ENCODE results near the gene FHAD1. TPM values are rescaled to one million over a fixed set of nuclear protein-coding genes. Genes with fewer than 3 reads are reported as not detected.

FHAD1 gene
- total RNA-seq, 1 experiment from 2014 or later: 2.0 TPM

DNA sequence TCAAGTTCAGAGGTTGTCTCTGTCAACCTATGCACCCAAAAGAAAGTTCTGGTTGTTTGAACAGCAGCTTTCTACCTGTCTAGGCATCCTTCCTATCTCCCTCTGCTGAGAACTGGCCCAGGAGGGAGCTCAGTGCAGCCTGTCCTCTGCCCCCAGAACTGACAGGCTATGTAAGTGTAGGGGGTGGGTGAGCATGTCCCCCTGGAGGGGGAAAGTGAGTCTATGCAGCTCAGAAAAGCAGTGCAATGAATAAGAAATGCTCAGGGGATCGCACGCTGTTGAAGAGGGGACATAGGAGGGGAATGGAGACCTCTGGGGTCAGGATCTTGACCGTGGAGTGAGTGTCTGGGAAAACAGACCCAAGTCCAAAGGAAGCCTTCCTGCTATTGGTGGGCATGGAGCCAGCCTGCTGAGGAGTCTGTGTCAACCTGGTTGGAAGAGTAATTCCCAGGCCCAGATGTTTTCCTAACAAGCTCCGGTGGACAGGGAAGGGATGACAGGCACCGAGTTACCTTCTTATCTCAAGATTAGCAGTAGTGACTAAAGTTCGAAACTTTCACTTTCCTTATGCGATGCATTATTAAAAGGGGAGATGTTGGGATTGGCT, 26.1 kb upstream of the FHAD1 start:
- TF ChIP-seq EZH2 (IDR thresholded peaks at IDR 0.05; ENCODE audit: borderline replicate concordance, low read depth, low read length, poor library complexity, severe bottlenecking): no peak
- TF ChIP-seq, protein P1, sequence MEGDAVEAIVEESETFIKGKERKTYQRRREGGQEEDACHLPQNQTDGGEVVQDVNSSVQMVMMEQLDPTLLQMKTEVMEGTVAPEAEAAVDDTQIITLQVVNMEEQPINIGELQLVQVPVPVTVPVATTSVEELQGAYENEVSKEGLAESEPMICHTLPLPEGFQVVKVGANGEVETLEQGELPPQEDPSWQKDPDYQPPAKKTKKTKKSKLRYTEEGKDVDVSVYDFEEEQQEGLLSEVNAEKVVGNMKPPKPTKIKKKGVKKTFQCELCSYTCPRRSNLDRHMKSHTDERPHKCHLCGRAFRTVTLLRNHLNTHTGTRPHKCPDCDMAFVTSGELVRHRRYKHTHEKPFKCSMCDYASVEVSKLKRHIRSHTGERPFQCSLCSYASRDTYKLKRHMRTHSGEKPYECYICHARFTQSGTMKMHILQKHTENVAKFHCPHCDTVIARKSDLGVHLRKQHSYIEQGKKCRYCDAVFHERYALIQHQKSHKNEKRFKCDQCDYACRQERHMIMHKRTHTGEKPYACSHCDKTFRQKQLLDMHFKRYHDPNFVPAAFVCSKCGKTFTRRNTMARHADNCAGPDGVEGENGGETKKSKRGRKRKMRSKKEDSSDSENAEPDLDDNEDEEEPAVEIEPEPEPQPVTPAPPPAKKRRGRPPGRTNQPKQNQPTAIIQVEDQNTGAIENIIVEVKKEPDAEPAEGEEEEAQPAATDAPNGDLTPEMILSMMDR (conservative IDR thresholded peaks at IDR 0.05; ENCODE audit: low read depth, low read length): no peak
- H3K9me3 ChIP-seq (ENCODE audit: low read depth, low read length, poor library complexity, severe bottlenecking): no peaks in the 10 kb centered on the region
- H3K27me3 ChIP-seq (replicated peaks; ENCODE audit: insufficient read depth, low read depth, low read length, poor library complexity): no peaks in the 10 kb centered on the region
- no TSS peak for BruUV-seq (replicated peaks)
- ChIA-PET POLR2A (ENCODE audit: low non-redundant PET) (no interaction called here), CTCF (no interaction called here)
- intact Hi-C loops (cut with micrococcal nuclease; ENCODE audit: unreplicated experiment): no loop called here
- H3K36me3 ChIP-seq (ENCODE audit: insufficient read depth, low read length, poor library complexity, severe bottlenecking): no peaks in the 10 kb centered on the region
- no peak overlapping the region for H3K4me3 ChIP-seq (ENCODE audit: low read depth, low read length, poor library complexity, severe bottlenecking)
- DNase-seq (ENCODE audit: low spot score): no peak
- H3K4me1 ChIP-seq (ENCODE audit: insufficient read depth, low read length, poor library complexity, severe bottlenecking): no peaks in the 10 kb centered on the region
- H3K27ac ChIP-seq (ENCODE audit: low read depth, low read length, poor library complexity, severe bottlenecking): no peak overlapping the region

DNA sequence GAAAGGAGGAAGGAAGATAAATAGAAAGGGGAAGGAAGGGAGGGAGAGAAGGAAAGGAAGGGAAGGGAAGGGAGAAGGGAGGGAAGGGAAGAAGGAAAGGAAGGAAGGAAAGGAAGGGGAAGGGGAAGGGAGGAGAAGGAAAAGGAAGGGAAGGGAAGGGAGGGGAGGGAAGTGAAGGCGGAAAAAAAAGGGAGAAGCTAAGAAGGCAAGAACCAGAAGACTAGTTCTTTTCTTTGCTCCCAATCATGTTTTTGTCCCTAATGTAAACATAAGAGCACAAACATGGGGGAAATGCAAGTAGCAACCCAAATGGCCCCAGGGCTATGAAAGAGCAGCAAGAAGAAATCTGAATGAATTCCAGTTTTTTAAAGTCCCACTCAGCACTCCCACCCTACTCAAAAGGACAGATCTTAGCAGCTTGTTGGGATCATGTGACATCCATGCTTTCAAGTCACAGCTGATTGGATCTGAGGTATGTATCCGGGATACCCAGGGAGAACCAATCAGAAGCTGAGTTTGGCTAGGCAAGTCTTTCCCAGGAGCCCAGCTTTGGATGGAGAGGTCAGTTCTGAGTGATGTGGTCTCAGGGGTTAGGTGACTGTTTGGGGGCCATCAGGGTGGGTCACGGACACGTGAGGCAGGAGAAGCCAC, 24.2 kb upstream of the FHAD1 start:
- intact Hi-C loops (cut with micrococcal nuclease; ENCODE audit: unreplicated experiment): no loop called here
- no TSS peak for BruUV-seq (replicated peaks)
- Histone ChIP-seq H3K4me1 (ENCODE audit: insufficient read depth, low read length, poor library complexity, severe bottlenecking) (no peaks in the 10 kb centered on the region), H3K36me3 (ENCODE audit: insufficient read depth, low read length, poor library complexity, severe bottlenecking) (no peaks in the 10 kb centered on the region), H3K4me3 (ENCODE audit: low read depth, low read length, poor library complexity, severe bottlenecking) (no peak overlapping the region), H3K27me3 (replicated peaks; ENCODE audit: insufficient read depth, low read depth, low read length, poor library complexity) (no peaks in the 10 kb centered on the region), H3K9me3 (ENCODE audit: low read depth, low read length, poor library complexity, severe bottlenecking) (no peaks in the 10 kb centered on the region), H3K27ac (ENCODE audit: low read depth, low read length, poor library complexity, severe bottlenecking) (no peak overlapping the region)
- no peak for TF ChIP-seq EZH2 (IDR thresholded peaks at IDR 0.05; ENCODE audit: borderline replicate concordance, low read depth, low read length, poor library complexity, severe bottlenecking)
- TF ChIP-seq, protein P1 (conservative IDR thresholded peaks at IDR 0.05; ENCODE audit: low read depth, low read length): no peak
- no peak for DNase-seq (ENCODE audit: low spot score)
- CTCF ChIA-PET: no interaction called here
- POLR2A ChIA-PET (ENCODE audit: low non-redundant PET): no interaction called here

DNA sequence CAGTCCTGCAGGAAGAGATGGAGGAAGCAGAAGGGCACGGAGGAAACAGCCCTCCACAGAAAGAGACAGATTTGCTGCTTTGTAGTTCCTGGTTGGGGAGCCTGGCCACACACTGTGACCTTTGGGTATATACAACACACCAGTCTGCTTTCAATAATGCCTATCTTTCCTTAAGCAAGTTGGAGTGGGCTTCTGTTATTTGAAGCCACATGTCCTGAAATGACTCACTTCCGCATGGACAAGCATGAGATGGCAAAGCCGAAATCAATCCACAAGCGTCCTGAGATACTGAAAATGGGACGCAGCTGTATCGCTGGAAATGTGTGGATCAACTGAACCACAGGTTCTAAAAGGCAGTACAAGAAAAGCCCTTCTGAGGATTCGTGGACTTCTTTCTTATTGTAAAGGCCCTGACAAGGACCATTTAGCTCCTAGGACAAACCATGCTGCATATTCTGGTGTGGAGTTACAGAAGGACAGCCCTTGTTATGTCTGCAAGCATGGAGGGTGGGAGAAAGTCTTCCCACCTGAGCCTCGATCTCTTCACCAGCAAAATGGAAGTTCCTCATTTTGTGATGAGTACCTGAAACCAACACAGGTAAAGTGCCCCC, 22.7 kb upstream of the FHAD1 start:
- Histone ChIP-seq H3K36me3 (ENCODE audit: insufficient read depth, low read length, poor library complexity, severe bottlenecking) (no peaks in the 10 kb centered on the region), H3K4me3 (ENCODE audit: low read depth, low read length, poor library complexity, severe bottlenecking) (no peak overlapping the region), H3K4me1 (ENCODE audit: insufficient read depth, low read length, poor library complexity, severe bottlenecking) (no peaks in the 10 kb centered on the region), H3K27me3 (replicated peaks; ENCODE audit: insufficient read depth, low read depth, low read length, poor library complexity) (no peaks in the 10 kb centered on the region), H3K9me3 (ENCODE audit: low read depth, low read length, poor library complexity, severe bottlenecking) (no peaks in the 10 kb centered on the region), H3K27ac (ENCODE audit: low read depth, low read length, poor library complexity, severe bottlenecking) (no peak overlapping the region)
- DNase-seq (ENCODE audit: low spot score): no peak
- intact Hi-C loops (cut with micrococcal nuclease; ENCODE audit: unreplicated experiment): no loop called here
- TF ChIP-seq EZH2 (IDR thresholded peaks at IDR 0.05; ENCODE audit: borderline replicate concordance, low read depth, low read length, poor library complexity, severe bottlenecking): no peak
- TF ChIP-seq, protein P1 (conservative IDR thresholded peaks at IDR 0.05; ENCODE audit: low read depth, low read length): no peak
- POLR2A ChIA-PET (ENCODE audit: low non-redundant PET): no interaction called here
- CTCF ChIA-PET: no interaction called here
- no TSS peak for BruUV-seq (replicated peaks)
